GM12872 (cell line): ENCODE data around the gene MINAR2.

ENCODE experiments used
- CTCF ChIP-seq: IDR thresholded peaks from 3 replicates; pipeline ENCODE4 v1.5.1; 2011; ENCODE audit warnings: low read depth, mild to moderate bottlenecking, low read length, moderate library complexity; ENCODE audit not compliant: insufficient read depth

MINAR2 gene

GRCh38 chr5:129724647-129725046 is 23.2 kb upstream of the MINAR2 start:
- TF ChIP-seq CTCF = no peak

- no peak for TF ChIP-seq CTCF
Observed at GRCh38 chr5:129739773-129740172, 8.1 kb upstream of the MINAR2 start.

GRCh38 chr5:129743541-129744187 is 4.2 kb upstream of the MINAR2 start:
- TF ChIP-seq CTCF = no peak

GRCh38 chr5:129745997-129746396 is 1.9 kb upstream of the MINAR2 start:
- no peak for TF ChIP-seq CTCF

- TF ChIP-seq CTCF = no peak
Observed at GRCh38 chr5:129746876-129747275, 1.0 kb upstream of the MINAR2 start.

GRCh38 chr5:129748913-129749880 is 1.3 kb downstream of the MINAR2 start:
- no peak for TF ChIP-seq CTCF

GRCh38 chr5:129760636-129761325 is 12.9 kb downstream of the MINAR2 start:
- no peak for TF ChIP-seq CTCF
